Measurements from ENCODE around the gene LSS.
"Not testable (repeated sequence)": the region's sequence is repeated elsewhere in the genome, so short reads cannot be mapped to it uniquely, and the experiment has no call there.

LSS gene

GRCh38 chr21:46141767-46142581 lies 86.6 kb downstream of the LSS start:
- no peak for DNase-seq (ENCODE audit: low read depth in 2 of 2, low spot score in 1 of 2)

DNA sequence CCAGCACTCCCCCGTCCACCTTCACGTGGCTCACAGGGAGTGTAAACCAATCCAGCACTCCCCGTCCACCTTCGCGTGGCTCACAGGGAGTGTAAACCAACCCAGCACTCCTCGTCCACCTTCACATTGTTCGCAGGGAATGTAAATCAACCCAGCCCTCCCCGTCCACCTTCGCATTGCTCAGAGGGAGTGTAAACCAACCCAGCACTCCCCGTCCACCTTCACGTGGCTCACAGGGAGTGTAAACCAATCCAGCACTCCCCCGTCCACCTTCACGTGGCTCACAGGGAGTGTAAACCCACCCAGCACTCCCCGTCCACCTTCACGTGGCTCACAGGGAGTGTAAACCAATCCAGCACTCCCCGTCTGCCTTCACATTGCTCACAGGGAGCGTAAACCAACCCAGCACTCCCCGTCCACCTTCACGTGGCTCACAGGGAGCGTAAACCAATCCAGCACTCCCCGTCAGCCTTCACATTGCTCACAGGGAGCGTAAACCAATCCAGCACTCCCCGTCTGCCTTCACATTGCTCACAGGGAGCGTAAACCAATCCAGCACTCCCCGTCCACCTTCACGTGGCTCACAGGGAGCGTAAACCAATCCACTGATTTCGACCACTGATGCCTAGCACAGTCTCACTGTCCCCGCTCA lies 88.1 kb downstream of the LSS start:
- not testable (repeated sequence) for DNase-seq (ENCODE audit: low read depth in 2 of 2, low spot score in 1 of 2)

DNA sequence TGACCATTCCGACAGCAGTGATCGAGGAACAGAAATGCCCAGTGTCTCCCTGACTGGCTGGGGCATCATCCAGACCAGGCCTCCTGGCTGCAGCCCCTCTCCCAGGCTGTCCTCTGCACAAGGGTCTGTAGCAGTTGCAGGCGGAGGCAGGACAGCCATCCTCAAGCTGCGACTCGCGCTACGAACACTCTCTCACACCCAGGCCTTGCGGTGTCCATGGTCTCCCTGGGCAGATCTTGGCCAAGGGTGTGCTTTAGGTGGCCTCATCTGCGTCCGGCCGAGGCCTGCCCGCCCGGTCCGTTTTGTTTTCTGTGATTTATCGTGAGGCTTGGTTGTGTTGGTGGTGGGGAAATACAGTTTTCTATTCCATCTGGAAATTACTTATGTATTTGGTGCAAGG lies 88.9 kb downstream of the LSS start:
- no peak for DNase-seq (ENCODE audit: low read depth in 2 of 2, low spot score in 1 of 2)

- DNase-seq (ENCODE audit: low read depth in 2 of 2, low spot score in 1 of 2): no peak
Observed at GRCh38 chr21:46138383-46138970, 90.1 kb downstream of the LSS start.
